Transverse colon (tissue), 4 donors: ENCODE data around the gene MGAT5B. TPM values are rescaled to one million over a fixed set of nuclear protein-coding genes. Genes with fewer than 3 reads are reported as not detected.

Source experiments
- DNase-seq: peaks from one replicate; pipeline ENCODE4 v3.0.0-alpha.2; 2019
- H3K27ac ChIP-seq, 4 donors: fragments of 200-600 bp; sonication (generic); 2 replicates each; pipeline ENCODE4 v1.5.1; 2016 to 2018; ENCODE audit warnings: inconsistent platforms in 4 of 4
- H3K27me3 ChIP-seq: fragments of 200-600 bp; sonication (generic); 2 replicates; pipeline ENCODE4 v1.5.1; 2017; ENCODE audit warnings: inconsistent platforms
- H3K36me3 ChIP-seq, 4 donors: fragments of 200-600 bp; sonication (generic); 2 replicates each; pipeline ENCODE4 v1.5.1; 2017 to 2019; ENCODE audit warnings: inconsistent platforms in 4 of 4
- H3K4me1 ChIP-seq, 4 donors: fragments of 200-600 bp; sonication (generic); 2 replicates each; pipeline ENCODE4 v1.5.1; 2017 to 2020; ENCODE audit warnings: inconsistent platforms in 4 of 4
- H3K4me3 ChIP-seq, 4 donors: fragments of 200-600 bp; sonication (generic); 1 replicate in 1 of 4; 2 replicates in 3 of 4; pipeline versions ENCODE4 v1.5.1 to v1.6.1; 2017 to 2019; ENCODE audit warnings: inconsistent platforms in 4 of 4
- H3K9me3 ChIP-seq, 2 donors: fragments of 200-600 bp; sonication (generic); 2 replicates each; pipeline ENCODE4 v1.5.1; 2017 to 2019; ENCODE audit warnings: inconsistent platforms in 2 of 2
- CTCF ChIP-seq, 5 experiments: fragments of 200-600 bp in 3 of 5; fragments of 450-650 bp in 2 of 5; sonication (generic) in 3 of 5; IDR thresholded peaks; 1 replicate in 2 of 5; 2 replicates in 3 of 5; pipeline ENCODE4 v1.5.1; 2016 to 2017; ENCODE audit warnings: antibody characterized with exemption in 5 of 5, inconsistent platforms in 3 of 5, mild to moderate bottlenecking in 2 of 5, moderate library complexity in 1 of 5
- EP300 ChIP-seq: sonication (generic); formaldehyde crosslinking; IDR thresholded peaks from one replicate; pipeline ENCODE4 v1.6.1; 2017; ENCODE audit warnings: antibody characterized with exemption, low read depth
- POLR2A ChIP-seq: fragments of 450-650 bp; IDR thresholded peaks from one replicate; pipeline ENCODE4 v1.6.1; 2016; ENCODE audit warnings: antibody characterized with exemption, mild to moderate bottlenecking, moderate library complexity
- POLR2AphosphoS5 ChIP-seq, 3 donors: sonication (generic); formaldehyde crosslinking; IDR thresholded peaks; one replicate each; pipeline ENCODE4 v1.6.1; 2016; ENCODE audit warnings: antibody characterized with exemption in 3 of 3
- WGBS, 2 donors: methylation state at CpG; one replicate each; pipeline ENCODE4 v1.1.5; 2018; ENCODE audit warnings: low coverage in 1 of 2; 5-methylcytosine and 5-hydroxymethylcytosine counted together
- in situ Hi-C, 4 donors: fragments of 200-750 bp; cut with MboI; loops; one replicate each; pipeline versions ENCODE4 v1.15.0 to v1.15.1; 2017; ENCODE audit warnings: low sequenced_read_pairs in 3 of 4, low pct_ligation_motif_present in 1 of 4, low pct_unique_long_range_greater_than_20kb in 1 of 4
- intact Hi-C: fragments of 100-400 bp; cut with DNase I; formaldehyde crosslinking; loops from one replicate; pipeline ENCODE4 v1.15.1; 2023; ENCODE audit warnings: low total_unique reads
- total RNA-seq, 4 donors: library from RNA; depleted of rRNA; stranded (reverse); fragments of >200 nt; gene quantifications; one replicate each; pipeline ENCODE4 v1.1.0, GENCODE V29; 2016

The MGAT5B gene
- total RNA-seq, 4 donors from 2014 or later = not detected

- WGBS, 2 donors = 45 to 50% methylated on average over 2 to 5 of the region's 5 CpGs
- no peak for DNase-seq
- in situ Hi-C loops = no loop called here
These were observed 17.7 kb downstream of the MGAT5B start for GRCh38 chr17:76885894-76886290.

GRCh38 chr17:76886395-76886794 is 18.2 kb downstream of the MGAT5B start:
- no peaks in the 10 kb centered on the region for H3K9me3 ChIP-seq
- intact Hi-C loops = no loop called here
- DNase-seq = no peak
- WGBS, 2 donors = 69% methylated on average over 5 of the region's 5 CpGs; no CpG with 5 or more reads in 1 of the 2 donors
- H3K27me3 ChIP-seq = peaks cover 25% of the 10 kb centered on the region
- H3K36me3 ChIP-seq = no peaks in the 10 kb centered on the region
- no peak overlapping the region for H3K4me3 ChIP-seq
- in situ Hi-C loops = no loop called here
- no peak overlapping the region for H3K27ac ChIP-seq
- no peak for TF ChIP-seq POLR2A
- TF ChIP-seq CTCF (IDR thresholded peaks at IDR 0.05) = no peak
- no peak for TF ChIP-seq POLR2AphosphoS5 (IDR thresholded peaks at IDR 0.05)
- TF ChIP-seq EP300 = no peak
- H3K4me1 ChIP-seq = no peaks in the 10 kb centered on the region

More at GRCh38 chr17:76885894-76886290, 17.7 kb downstream of the MGAT5B start:
- H3K27ac ChIP-seq = no peak overlapping the region
- no peak for TF ChIP-seq POLR2A
- TF ChIP-seq CTCF (IDR thresholded peaks at IDR 0.05) = no peak
- no peaks in the 10 kb centered on the region for H3K4me1 ChIP-seq
- no peak overlapping the region for H3K4me3 ChIP-seq
- H3K9me3 ChIP-seq = no peaks in the 10 kb centered on the region
- H3K36me3 ChIP-seq = no peaks in the 10 kb centered on the region
- intact Hi-C loops = no loop called here
- H3K27me3 ChIP-seq = peaks cover 28% of the 10 kb centered on the region

GRCh38 chr17:76887802-76888201 is 19.6 kb downstream of the MGAT5B start:
- in situ Hi-C loops (no loop called here), intact Hi-C loops (no loop called here)
- H3K27me3 ChIP-seq = peaks cover 24% of the 10 kb centered on the region
- H3K4me3 ChIP-seq = no peak overlapping the region
- H3K9me3 ChIP-seq = no peaks in the 10 kb centered on the region
- 72% methylated on average over 6 of the region's 6 CpGs; no CpG with 5 or more reads in 1 of the 2 donors for WGBS, 2 donors
- no peaks in the 10 kb centered on the region for H3K36me3 ChIP-seq
- no peak for DNase-seq
- no peak overlapping the region for H3K27ac ChIP-seq
- H3K4me1 ChIP-seq = no peaks in the 10 kb centered on the region
- TF ChIP-seq CTCF (IDR thresholded peaks at IDR 0.05) (no peak), EP300 (no peak), POLR2A (no peak), POLR2AphosphoS5 (IDR thresholded peaks at IDR 0.05) (no peak)

GRCh38 chr17:76888661-76889060 is 20.5 kb downstream of the MGAT5B start:
- Histone ChIP-seq H3K27ac (no peak overlapping the region), H3K4me3 (no peak overlapping the region), H3K4me1 (no peaks in the 10 kb centered on the region), H3K27me3 (peaks cover 24% of the 10 kb centered on the region), H3K36me3 (no peaks in the 10 kb centered on the region), H3K9me3 (no peaks in the 10 kb centered on the region)
- no peak for DNase-seq
- WGBS, 2 donors = 73% methylated on average over 14 of the region's 14 CpGs; no CpG with 5 or more reads in 1 of the 2 donors
- intact Hi-C loops (no loop called here), in situ Hi-C loops (no loop called here)
- TF ChIP-seq POLR2A (no peak), POLR2AphosphoS5 (IDR thresholded peaks at IDR 0.05) (no peak), CTCF (IDR thresholded peaks at IDR 0.05) (no peak), EP300 (no peak)
